ENCODE measurements around the gene NEDD4L.

- TF ChIP-seq SP1 (IDR thresholded peaks at IDR 0.05) (no peak), L3MBTL2 (conservative IDR thresholded peaks at IDR 0.05) (no peak), TARDBP (IDR thresholded peaks at IDR 0.05) (no peak), BHLHE40 (IDR thresholded peaks at IDR 0.05; ENCODE audit: borderline replicate concordance) (no peak), FOXM1 (IDR thresholded peaks at IDR 0.05; ENCODE audit: borderline replicate concordance) (no peak), PKNOX1 (IDR thresholded peaks at IDR 0.05) (no peak), CTBP1 (IDR thresholded peaks at IDR 0.05; ENCODE audit: borderline replicate concordance) (no peak), ARNT (IDR thresholded peaks at IDR 0.05) (no peak)
Observed at GRCh38 chr18:58221060-58221725, 177.2 kb downstream of the NEDD4L start.
